Endothelial cell (in vitro differentiated cells): ENCODE data around the gene LCN6. TPM values are rescaled to one million over a fixed set of nuclear protein-coding genes. Genes with fewer than 3 reads are reported as not detected.
"Not testable (repeated sequence)": the region's sequence is repeated elsewhere in the genome, so short reads cannot be mapped to it uniquely, and the experiment has no call there.

Experiments used
- DNase-seq: peaks from one replicate; pipeline ENCODE4 v3.0.0; 2021; ENCODE audit warnings: low spot score
- H3K27ac Mint-ChIP-seq: one replicate; pipeline ENCODE4 v1.8.0; 2021; ENCODE audit warnings: mixed read lengths, inconsistent platforms; ENCODE audit not compliant: unreplicated experiment
- H3K27me3 Mint-ChIP-seq: one replicate; pipeline ENCODE4 v1.8.0; 2021; ENCODE audit warnings: mild to moderate bottlenecking, moderate library complexity, mixed read lengths, inconsistent platforms; ENCODE audit not compliant: unreplicated experiment
- H3K36me3 Mint-ChIP-seq: one replicate; pipeline ENCODE4 v1.8.0; 2021; ENCODE audit warnings: mild to moderate bottlenecking, low read depth, mixed read lengths, inconsistent platforms; ENCODE audit not compliant: unreplicated experiment
- H3K4me1 Mint-ChIP-seq: one replicate; pipeline ENCODE4 v1.8.0; 2021; ENCODE audit warnings: mild to moderate bottlenecking, mixed read lengths, inconsistent platforms; ENCODE audit not compliant: unreplicated experiment
- H3K4me3 Mint-ChIP-seq: one replicate; pipeline ENCODE4 v1.8.0; 2021; ENCODE audit warnings: mild to moderate bottlenecking, mixed read lengths, inconsistent platforms; ENCODE audit not compliant: unreplicated experiment
- H3K9me3 Mint-ChIP-seq: one replicate; pipeline ENCODE4 v1.8.0; 2021; ENCODE audit warnings: mixed read lengths, inconsistent platforms; ENCODE audit not compliant: unreplicated experiment
- total RNA-seq: library from RNA; stranded (reverse); fragmentation: NEBNext Ultra II Directional; extraction: Animal tissue kit (Norgen Biotek cat#: 25700); gene quantifications from one replicate; pipeline ENCODE4 v1.2.1, GENCODE V29; 2021; ENCODE audit not compliant: unreplicated experiment
- TF ChIP-seq, protein P1 (sequence below): fragments of 200-600 bp; sonication (generic); IDR thresholded peaks from one replicate; pipeline ENCODE4 v1.5.0; 2021; ENCODE audit warnings: antibody characterized with exemption; ENCODE audit not compliant: unreplicated experiment

Gene LCN6
- total RNA-seq, 1 donor from 2014 or later, result not detected

- H3K36me3 Mint-ChIP-seq, result peaks cover 18% of the 10 kb centered on the region
- H3K4me1 Mint-ChIP-seq, result peaks cover 36% of the 10 kb centered on the region
- no peak for DNase-seq
- H3K9me3 Mint-ChIP-seq, result no peaks in the 10 kb centered on the region
- TF ChIP-seq, protein P1, sequence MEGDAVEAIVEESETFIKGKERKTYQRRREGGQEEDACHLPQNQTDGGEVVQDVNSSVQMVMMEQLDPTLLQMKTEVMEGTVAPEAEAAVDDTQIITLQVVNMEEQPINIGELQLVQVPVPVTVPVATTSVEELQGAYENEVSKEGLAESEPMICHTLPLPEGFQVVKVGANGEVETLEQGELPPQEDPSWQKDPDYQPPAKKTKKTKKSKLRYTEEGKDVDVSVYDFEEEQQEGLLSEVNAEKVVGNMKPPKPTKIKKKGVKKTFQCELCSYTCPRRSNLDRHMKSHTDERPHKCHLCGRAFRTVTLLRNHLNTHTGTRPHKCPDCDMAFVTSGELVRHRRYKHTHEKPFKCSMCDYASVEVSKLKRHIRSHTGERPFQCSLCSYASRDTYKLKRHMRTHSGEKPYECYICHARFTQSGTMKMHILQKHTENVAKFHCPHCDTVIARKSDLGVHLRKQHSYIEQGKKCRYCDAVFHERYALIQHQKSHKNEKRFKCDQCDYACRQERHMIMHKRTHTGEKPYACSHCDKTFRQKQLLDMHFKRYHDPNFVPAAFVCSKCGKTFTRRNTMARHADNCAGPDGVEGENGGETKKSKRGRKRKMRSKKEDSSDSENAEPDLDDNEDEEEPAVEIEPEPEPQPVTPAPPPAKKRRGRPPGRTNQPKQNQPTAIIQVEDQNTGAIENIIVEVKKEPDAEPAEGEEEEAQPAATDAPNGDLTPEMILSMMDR, result no peak
- H3K4me3 Mint-ChIP-seq, result peak overlapping the region; percentile 89
- peaks cover 18% of the 10 kb centered on the region for H3K27me3 Mint-ChIP-seq
- peak overlapping the region; percentile 83 for H3K27ac Mint-ChIP-seq
Observed at GRCh38 chr9:136713550-136713949, 34.8 kb downstream of the LCN6 start.

DNA sequence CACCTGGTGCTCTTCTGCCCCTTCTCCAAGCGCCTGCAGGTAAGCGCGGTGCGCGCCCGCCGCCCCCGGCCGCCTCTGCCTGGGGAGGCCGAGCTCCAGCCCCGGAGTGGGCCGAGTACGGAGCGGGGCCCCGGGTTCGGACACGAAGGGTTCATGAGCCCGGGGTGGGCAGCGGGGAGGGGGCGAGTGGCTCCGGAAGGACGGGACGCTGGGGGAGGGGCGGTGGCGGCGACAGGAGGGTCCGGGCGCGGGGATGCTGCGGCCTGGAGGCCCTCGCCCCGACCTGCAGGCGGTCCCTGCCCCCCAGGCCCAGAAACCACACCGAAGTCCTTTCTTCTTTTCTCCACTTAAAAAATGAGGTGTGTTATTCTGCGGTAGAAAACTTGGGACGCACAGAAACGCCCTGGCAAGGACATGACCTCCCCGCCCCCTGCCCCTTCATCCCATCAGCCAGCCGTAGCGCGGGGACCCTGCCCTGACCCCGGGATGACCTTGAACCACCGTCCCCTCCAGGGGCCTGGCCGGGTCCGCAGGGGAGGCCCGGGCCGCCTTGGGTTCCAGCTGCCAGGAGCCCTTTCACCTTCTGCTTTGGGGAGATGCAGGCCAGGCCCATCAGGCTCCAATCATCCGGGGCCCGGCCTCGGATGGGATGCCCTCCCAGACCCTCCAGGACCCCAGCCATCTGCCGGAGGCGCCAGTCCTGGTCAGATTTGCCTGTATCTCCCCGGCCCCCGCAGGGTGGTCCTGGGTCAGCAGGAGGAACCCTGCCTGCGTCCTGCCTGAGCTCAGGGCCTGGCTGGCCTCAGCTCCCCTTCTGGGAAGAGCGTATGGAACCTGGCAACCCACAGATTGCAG, 35.4 kb downstream of the LCN6 start:
- TF ChIP-seq, protein P1, result no peak
- Mint-ChIP-seq H3K36me3 (peaks cover 18% of the 10 kb centered on the region), H3K4me1 (peaks cover 42% of the 10 kb centered on the region), H3K4me3 (peak overlapping the region; percentile 89), H3K9me3 (no peaks in the 10 kb centered on the region), H3K27me3 (peaks cover 18% of the 10 kb centered on the region), H3K27ac (peak overlapping the region; percentile 70)
- DNase-seq, result no peak

GRCh38 chr9:136711751-136712689, 36.3 kb downstream of the LCN6 start, which contains the start of gene DIPK1B:
Gene DIPK1B (plus strand): TSS chr9:136712572. CDS start chr9:136712666, 94 bp downstream.
- peak; percentile 78 for DNase-seq
- H3K27ac Mint-ChIP-seq, result peak within 1 kb of the TSS; percentile 78
- peaks cover 17% of the 10 kb centered on the region for H3K36me3 Mint-ChIP-seq
- TF ChIP-seq, protein P1, result no peak
- H3K9me3 Mint-ChIP-seq, result no peaks in the 10 kb centered on the region
- H3K4me3 Mint-ChIP-seq, result peak within 1 kb of the TSS; percentile 97
- H3K27me3 Mint-ChIP-seq, result peaks cover 17% of the 10 kb centered on the region
- H3K4me1 Mint-ChIP-seq, result peaks cover 43% of the 10 kb centered on the region

GRCh38 chr9:136711219-136711648, 37.1 kb downstream of the LCN6 start:
- Mint-ChIP-seq H3K4me3 (peak overlapping the region; percentile 97), H3K4me1 (peaks cover 40% of the 10 kb centered on the region), H3K27me3 (peaks cover 13% of the 10 kb centered on the region), H3K36me3 (peaks cover 12% of the 10 kb centered on the region), H3K27ac (peak overlapping the region; percentile 78)
- H3K9me3 Mint-ChIP-seq, DNase-seq: not testable (repeated sequence)

GRCh38 chr9:136710543-136710942, 37.8 kb downstream of the LCN6 start:
- Mint-ChIP-seq H3K4me3 (peak overlapping the region; percentile 97), H3K27ac (no peak overlapping the region), H3K9me3 (no peaks in the 10 kb centered on the region), H3K27me3 (peaks cover 17% of the 10 kb centered on the region), H3K36me3 (peaks cover 12% of the 10 kb centered on the region), H3K4me1 (peaks cover 38% of the 10 kb centered on the region)
- TF ChIP-seq, protein P1, result no peak
- no peak for DNase-seq
